ENCODE measurements around the gene FAM124A.

FAM124A gene

DNA sequence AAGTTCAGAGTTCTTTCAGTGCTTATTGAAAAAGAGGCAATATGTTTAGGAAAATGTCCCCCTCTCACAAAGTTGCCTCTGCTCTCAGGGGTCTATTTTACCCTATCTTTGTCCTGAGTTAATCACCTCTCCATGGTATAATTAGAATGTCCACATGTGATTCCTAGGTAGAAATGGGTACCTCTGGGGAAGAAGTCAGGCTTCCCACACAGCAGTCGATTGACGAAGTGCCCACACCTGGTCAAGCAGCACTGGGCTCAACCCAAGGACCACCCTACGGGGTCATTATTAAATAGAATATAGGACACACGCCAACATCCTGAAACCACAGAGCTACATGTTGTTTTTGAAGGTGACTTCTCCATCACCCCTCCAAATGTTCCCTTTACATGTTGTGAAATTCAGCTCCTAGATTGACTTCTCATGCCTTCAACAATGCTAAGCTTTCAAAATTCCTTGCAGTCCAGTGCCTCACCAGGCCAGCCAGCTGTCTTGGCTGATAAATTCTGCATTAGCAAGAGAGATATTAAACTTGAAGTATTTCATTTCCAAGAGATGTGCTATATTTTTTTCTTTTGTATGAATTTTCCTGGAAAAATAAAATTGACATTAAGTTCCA is 43.6 kb upstream of the FAM124A start:
- no peak overlapping the region for H2AFZ ChIP-seq
- TF ChIP-seq CTCF (IDR thresholded peaks at IDR 0.05), result no peak
- H3K4me3 ChIP-seq (ENCODE audit: low read depth, low read length), result no peak overlapping the region
- H3K4me1 ChIP-seq, result no peaks in the 10 kb centered on the region
- H3K27ac ChIP-seq, result no peak overlapping the region
- H3K9ac ChIP-seq, result no peak overlapping the region
- H3K9me3 ChIP-seq (ENCODE audit: control insufficient read depth, low read length), result no peaks in the 10 kb centered on the region
- no peak overlapping the region for H3K4me2 ChIP-seq (ENCODE audit: low read length)
- H3K36me3 ChIP-seq (ENCODE audit: control insufficient read depth, insufficient read depth, low read length), result no peaks in the 10 kb centered on the region
- H3K79me2 ChIP-seq, result no peaks in the 10 kb centered on the region
- H3K27me3 ChIP-seq (ENCODE audit: control insufficient read depth, insufficient read depth, low read length), result no peaks in the 10 kb centered on the region

- Histone ChIP-seq H3K9ac (no peak overlapping the region), H3K79me2 (no peaks in the 10 kb centered on the region), H2AFZ (no peak overlapping the region), H3K27me3 (ENCODE audit: control insufficient read depth, insufficient read depth, low read length) (no peaks in the 10 kb centered on the region), H3K4me1 (no peaks in the 10 kb centered on the region), H3K9me3 (ENCODE audit: control insufficient read depth, low read length) (no peaks in the 10 kb centered on the region), H3K4me2 (ENCODE audit: low read length) (no peak overlapping the region), H3K4me3 (ENCODE audit: low read depth, low read length) (no peak overlapping the region), H3K27ac (no peak overlapping the region), H3K36me3 (ENCODE audit: control insufficient read depth, insufficient read depth, low read length) (no peaks in the 10 kb centered on the region)
- no peak for TF ChIP-seq CTCF (IDR thresholded peaks at IDR 0.05)
These were observed 42.7 kb upstream of the FAM124A start for GRCh38 chr13:51179432-51179971.

GRCh38 chr13:51180853-51181511 is 41.2 kb upstream of the FAM124A start:
- Histone ChIP-seq H3K27me3 (ENCODE audit: control insufficient read depth, insufficient read depth, low read length) (no peaks in the 10 kb centered on the region), H3K36me3 (ENCODE audit: control insufficient read depth, insufficient read depth, low read length) (no peaks in the 10 kb centered on the region), H3K9me3 (ENCODE audit: control insufficient read depth, low read length) (no peaks in the 10 kb centered on the region), H3K4me1 (no peaks in the 10 kb centered on the region), H2AFZ (no peak overlapping the region), H3K4me3 (ENCODE audit: low read depth, low read length) (no peak overlapping the region), H3K79me2 (no peaks in the 10 kb centered on the region), H3K4me2 (ENCODE audit: low read length) (no peak overlapping the region), H3K27ac (no peak overlapping the region), H3K9ac (no peak overlapping the region)
- TF ChIP-seq CTCF (IDR thresholded peaks at IDR 0.05), result no peak

GRCh38 chr13:51181786-51182383 is 40.3 kb upstream of the FAM124A start:
- Histone ChIP-seq H3K9me3 (ENCODE audit: control insufficient read depth, low read length) (no peaks in the 10 kb centered on the region), H2AFZ (no peak overlapping the region), H3K27me3 (ENCODE audit: control insufficient read depth, insufficient read depth, low read length) (no peaks in the 10 kb centered on the region), H3K27ac (no peak overlapping the region), H3K4me2 (ENCODE audit: low read length) (no peak overlapping the region), H3K79me2 (no peaks in the 10 kb centered on the region), H3K36me3 (ENCODE audit: control insufficient read depth, insufficient read depth, low read length) (no peaks in the 10 kb centered on the region), H3K4me1 (no peaks in the 10 kb centered on the region), H3K9ac (no peak overlapping the region), H3K4me3 (ENCODE audit: low read depth, low read length) (no peak overlapping the region)
- no peak for TF ChIP-seq CTCF (IDR thresholded peaks at IDR 0.05)
